SIG-M5 (cell line): ENCODE data around the gene RPS6KA3.
"Not testable (repeated sequence)": the region's sequence is repeated elsewhere in the genome, so short reads cannot be mapped to it uniquely, and the experiment has no call there.

ENCODE experiments used
- DNase-seq: peaks from one replicate; lab custom pipeline; 2025; lab: John Stamatoyannopoulos, UW

The RPS6KA3 gene

DNA sequence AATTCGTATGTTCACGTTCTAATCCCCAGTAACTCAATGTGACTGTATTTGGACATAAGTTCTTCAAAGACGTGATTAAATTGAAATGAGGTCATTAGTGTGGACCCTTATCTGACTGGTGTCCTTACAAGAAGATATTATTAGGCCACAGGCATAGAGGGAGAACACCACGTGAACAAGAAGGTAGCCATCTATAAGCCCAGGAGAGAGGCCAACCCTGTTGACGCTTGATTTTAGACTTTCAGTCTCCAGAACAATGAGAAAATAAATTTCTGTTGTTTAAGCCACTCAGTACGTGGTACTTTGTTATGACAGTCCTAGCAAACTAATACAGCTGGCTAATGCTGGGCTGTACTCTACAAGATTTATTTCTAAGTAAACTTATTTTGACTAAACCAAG lies 123.6 kb downstream of the RPS6KA3 start:
- no peak for DNase-seq

DNA sequence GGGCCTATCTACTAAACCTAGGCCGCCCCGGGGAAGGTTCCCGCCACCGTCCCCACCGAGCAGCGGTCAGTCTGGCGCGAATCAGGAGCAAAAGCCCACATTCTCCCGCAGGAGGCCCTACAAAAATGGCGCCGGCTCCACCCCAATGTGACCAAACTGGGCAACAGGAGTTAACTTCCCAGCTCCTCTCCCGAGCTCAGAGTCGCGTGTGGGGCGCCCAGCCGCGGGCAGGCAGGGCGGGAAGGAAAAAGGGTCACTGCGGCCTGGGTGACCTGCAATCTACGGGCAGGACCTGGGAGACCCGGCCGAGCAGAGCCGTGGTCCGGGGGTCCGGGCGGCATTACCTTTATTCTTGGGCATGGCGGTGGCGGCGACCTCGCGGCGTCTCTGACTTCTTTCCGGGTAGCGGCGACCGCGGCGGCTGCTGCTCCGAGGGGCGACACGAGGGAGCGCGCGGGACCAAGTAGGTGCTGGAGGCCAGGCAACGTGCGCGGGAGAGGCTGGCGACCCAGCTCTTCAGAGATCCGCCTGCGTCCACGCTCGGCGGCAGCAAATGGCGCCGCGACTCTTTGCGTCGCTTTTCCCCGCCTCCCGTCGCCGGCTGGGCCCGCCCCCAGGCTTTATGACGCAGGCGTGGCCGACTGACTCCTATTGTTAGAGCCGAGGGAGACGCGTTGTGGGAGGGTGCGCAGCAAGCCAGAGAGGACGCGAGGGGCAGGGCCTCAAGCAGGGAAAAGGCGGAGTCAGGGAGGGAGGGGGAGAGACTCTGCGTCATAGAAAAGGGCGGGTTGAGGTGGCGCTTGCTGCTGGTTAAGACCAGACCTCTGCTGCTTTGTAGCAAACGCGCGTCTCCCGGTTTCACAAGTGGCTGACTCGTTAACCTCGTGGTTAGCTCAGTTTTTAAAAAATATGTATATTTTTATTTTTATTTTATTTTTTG lies 125.2 kb downstream of the RPS6KA3 start, which contains the start of gene EIF1AX:
EIF1AX (minus strand) TSS at position 558 of the 940 bp plus-strand sequence; CDS start at position 360, 198 bp downstream.
- peak; percentile 69 for DNase-seq

DNA sequence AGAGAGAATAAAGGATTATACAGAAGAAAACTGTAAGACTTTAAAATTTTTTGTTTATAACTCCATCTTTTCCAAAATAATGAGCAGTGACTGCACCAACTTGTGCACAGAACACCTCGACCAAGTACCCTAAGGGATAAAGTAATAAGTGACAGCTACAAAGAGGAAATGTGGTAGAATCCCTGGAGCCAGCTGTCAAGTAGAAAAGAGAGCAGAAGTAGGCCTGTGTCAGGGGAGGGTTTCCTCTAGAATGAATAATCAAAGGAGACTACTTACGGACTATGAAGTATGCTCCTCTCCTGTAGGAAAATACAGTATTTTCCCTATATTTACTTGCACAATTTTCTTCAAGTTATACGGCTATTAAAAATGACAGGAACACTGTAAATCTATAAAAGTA lies 126.3 kb downstream of the RPS6KA3 start:
- no peak for DNase-seq

DNA sequence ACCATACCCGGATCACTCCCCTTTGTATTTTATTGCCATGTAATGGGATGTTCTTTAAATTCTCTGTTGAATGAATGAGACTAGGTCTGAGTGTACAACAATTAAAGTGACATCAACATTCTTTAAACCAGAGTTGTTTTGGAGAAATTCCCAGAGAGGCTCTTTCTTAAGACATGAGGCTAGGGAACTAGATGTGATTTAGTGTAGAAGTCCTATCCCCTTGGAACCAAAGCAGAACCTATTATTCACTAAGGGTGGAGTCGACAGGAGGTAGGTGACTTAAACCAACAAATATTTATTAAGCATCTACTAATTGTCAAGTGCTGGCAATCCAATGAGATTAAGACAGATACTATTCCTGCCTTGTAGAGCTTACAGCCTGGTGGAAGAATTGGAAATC lies 126.7 kb downstream of the RPS6KA3 start:
- DNase-seq: no peak

DNA sequence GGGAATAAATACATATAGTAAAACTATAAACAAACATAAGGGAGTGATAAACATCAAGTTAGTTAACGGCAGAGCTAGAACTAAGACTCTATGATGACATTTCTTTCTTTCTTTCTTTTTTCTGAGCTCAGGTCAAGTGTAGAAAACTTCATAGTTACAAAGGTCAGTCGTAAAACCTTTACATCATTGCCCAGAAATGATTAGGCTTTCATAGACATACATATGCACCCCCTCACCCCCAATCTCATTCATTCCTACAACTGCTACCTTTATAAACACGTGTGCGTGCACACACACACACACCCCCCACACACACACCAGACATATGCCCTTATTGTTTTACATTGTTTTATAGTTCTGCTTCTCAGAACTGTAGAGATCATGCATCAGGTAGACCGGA lies 130.8 kb downstream of the RPS6KA3 start:
- no peak for DNase-seq

DNA sequence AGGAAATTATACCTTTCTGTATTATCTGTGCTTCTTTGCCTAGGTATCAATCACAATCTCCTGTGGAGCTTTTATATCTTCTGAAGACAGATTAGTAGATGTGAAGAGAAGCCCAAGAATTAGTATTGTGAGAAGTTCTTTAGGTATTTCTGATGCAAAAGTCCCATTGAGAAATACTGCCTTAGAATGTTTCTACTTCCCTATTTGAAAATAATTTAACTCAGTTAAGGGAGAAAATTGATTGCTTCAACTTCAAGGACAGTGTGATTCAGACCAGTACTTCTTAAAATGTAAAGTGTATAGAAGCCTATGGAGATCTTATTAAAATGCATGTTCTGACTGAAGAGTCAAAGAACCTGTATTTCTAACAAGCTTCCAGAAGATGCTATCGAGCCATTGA lies 134.0 kb downstream of the RPS6KA3 start:
- peak; percentile 9 for DNase-seq

DNA sequence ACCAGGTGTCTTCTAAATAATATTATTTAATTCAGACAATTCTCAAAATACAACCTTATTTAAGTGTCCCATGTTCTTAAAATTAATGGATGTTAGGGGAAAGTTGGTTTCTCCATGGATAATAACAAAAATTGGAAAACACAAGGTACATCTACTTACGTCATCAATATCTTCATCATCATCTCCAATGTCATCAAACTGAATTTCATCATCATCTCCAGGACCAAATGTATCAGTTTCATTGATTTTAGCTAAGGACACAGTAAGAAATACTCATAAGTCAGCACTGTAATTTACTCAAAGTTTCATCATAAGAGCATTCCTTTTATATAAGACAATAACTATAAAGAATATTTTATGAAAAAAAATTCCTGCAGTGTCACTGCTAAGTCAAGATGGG lies 136.4 kb downstream of the RPS6KA3 start:
- DNase-seq: no peak

DNA sequence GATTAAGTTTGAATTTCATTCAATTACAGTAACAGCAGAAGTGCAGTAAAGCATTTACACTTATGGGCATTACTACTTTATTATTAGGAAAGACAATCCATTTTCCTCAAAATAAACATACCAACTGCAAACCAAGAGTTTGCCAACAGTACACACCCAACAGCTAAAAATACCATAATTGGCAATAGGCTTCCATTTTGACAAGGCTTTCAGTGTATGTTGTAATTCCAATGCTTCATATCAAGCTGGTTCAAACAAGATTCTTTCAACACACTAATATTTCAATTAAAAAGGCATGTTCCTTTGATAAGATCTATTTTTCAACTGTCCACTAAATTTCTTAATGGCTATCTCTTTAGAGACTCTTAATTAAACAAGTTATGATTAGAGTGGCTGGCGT lies 137.2 kb downstream of the RPS6KA3 start:
- no peak for DNase-seq

DNA sequence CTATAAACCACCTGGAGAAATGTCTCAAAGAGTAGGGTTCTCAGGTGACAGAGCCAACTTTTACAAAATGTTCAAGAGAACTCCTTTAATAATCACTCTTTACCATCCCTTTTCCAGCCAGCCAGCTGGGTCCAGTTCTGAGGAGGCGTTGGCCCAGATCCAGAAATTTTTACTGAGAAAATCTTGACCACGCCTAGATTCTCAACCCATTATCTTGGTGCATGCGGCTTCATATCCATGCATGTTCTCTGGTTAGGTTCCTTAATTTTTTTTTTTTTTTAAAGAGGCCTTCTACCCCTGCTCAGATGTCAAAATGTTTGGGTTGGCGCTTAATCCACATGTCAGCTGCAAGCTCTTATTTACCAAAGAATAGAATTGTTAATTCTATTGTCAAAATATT lies 138.0 kb downstream of the RPS6KA3 start:
- DNase-seq: no peak

DNA sequence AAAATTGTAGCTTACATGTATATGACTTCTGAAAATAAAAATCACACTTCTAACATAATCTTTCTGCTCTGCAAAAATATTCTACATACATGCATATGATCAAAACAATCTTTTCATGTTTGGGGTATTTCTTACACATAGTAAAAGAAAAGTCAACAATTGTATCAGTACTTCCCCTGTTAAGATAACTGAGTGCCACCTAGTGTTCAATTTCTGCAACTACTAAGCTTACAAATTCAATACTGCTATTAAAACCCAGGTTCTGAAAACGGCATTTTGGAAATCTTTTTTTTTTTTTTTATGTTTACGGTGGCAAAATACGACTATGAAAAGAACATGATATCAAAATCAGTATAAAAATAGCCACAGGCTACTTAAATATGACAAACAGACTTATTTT lies 139.3 kb downstream of the RPS6KA3 start:
- DNase-seq: not testable (repeated sequence)

DNA sequence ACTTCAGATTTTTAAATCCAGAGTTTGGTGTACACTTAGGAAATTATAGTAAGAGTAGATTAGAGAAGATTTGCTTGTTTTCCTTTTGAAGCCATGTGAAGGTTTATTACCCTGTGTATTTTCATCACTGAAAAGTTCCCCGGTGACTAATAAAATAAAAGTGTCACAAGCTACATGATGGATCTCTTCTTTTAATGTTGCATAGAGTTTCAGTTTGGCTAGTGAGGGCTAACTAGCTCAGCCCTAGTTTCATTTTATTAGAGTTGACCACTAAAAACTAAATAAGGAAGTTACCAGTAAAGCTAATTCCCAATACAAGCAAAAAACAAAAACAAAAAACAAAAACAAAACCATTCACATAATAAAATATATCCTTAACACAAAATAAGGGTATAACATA lies 139.9 kb downstream of the RPS6KA3 start:
- not testable (repeated sequence) for DNase-seq

DNA sequence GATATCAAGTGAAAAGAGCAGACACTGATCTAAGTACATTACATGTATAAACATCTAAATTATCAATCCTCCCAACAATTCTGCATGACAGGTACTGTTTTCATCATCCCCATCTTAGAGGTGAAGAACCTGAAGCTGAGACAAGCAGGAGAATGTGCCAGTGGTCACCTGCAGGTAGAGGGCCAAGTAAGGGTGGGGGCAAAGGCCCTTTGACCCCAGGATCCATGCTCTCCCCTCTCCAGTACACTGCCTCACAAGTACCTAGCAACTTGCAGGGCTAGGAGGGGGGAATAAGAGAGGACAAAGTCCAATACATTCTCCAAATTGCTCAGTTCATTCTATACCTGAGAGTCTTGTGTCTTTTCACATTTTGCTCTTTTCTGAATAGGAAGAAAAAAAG lies 141.7 kb downstream of the RPS6KA3 start:
- DNase-seq: no peak

DNA sequence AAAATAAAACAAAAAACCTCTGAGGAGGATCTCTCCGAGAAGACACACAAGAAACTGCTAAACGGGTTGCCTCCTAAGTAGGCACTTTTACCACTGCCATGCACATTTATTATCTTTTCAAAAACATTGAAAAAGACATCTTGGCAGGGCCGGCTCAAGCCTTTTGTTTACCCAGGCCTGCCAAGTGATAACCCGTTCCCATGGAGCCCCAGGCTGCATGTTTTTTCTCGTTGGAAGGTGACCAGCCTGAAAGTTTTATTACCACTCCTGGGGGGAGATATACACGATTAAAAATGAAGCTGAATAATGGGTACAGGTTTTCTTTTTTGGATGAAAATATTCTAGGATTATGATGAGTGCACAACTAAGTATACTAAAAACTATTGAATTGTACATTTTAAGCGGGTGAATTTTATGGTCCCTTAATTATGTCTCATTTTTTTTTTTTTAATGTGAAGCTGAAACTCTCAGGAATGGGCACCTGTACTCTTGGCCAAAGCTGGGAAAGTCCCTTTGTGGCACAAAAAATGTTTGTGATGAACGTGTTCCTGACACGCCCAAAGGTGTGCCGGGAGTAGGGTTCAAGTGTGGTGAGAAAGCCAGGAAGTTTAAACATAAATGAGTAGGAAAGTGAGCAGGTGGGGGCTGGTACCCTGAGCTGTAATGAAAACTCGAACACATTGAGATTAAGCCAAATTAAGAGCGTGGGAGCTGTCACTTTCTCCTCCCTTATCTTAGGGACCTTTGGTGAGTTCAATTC lies 148.5 kb downstream of the RPS6KA3 start:
- no peak for DNase-seq

DNA sequence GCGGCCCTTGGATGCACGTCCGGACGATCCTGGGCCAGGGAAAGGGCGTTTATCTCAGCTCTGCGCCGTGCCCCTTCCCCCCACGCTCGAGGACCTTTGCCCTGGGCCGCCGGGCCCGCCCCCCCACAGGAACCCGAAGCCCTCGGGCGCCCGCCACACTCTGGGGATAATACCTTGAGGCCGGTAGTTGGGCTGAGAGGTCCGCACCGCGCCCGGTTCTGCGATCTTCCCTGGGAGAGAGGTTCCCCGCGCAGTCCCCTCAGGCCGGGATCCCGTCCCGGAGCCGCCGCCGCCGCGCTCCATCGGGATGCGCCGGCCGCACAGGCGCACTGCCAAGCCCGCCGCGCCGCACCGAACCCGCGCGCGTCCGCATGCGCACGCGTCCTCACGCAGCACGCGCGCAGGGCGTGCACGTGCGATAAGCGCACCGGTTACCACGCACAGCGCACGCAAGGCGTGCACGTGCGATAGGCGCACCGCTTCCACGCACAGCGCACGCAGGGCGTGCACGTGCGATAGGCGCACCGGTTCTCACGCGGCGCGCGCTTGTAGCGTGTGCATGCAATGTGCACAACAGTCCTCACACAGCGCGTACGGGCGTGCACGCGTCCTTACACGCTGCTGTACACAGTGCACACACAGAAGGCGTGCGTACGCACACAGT lies 150.0 kb downstream of the RPS6KA3 start, which contains the start of gene MAP7D2:
MAP7D2 (minus strand) TSS at position 331 of the 664 bp plus-strand sequence; CDS start at position 303, 28 bp downstream.
- no peak for DNase-seq

DNA sequence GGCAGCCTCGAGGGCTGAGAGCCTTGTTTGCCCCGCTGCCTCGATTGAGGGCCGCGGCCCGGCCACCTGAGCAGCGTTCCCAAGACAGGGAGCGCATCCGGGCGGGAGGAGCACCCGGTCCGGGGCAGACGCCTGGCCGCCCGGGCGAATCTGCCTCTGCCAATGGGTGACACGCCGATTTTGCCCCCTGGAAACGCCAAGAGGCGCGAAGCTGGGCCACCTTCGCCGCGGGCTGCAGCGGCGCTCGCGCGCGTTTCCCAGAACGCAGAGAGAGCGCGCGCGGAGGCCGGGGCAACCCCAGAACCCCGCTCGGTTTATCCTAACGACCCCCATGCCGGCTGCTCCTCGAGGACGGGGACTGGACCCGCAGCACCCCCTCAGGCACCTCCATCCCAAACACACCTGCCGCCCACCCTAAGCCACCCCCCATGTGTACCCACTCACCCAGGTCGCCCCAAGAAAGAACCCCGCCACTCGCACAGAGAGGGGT lies 150.6 kb downstream of the RPS6KA3 start:
- no peak for DNase-seq

DNA sequence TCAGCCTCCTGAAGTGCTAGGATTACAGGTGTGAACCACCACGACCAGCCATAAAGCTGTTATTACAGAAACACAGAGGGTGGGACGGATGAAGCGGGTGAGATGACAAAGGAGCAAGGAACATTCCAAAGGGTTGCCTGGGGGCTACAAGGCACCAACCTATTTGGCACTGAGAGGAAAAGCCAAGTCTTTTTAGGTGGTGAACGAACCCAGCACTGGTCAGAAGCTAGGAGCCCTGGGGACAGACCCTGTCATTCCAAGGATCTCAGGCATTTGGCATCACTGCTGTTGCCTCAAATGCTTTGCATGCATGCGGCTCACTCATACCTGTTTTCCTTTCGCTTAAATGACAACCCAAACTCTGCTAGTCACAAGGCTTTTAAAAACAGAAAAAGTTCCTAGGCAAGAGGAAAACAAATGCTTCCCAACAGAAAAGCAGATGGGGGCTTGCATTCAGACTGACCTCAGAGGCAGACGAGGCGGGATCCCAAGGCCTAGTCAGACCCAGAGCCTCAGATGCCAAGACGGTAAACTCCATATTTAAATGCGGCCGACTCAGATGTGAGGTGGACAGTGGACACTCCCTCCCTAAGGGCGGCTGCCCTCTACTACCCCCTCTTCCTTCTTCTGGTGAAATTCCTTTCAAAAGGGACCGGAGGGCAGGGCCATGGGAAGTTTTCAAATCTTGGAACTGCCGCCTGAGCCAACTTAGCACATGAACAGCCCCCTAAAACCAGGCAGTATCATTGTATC lies 154.5 kb downstream of the RPS6KA3 start:
- no peak for DNase-seq

DNA sequence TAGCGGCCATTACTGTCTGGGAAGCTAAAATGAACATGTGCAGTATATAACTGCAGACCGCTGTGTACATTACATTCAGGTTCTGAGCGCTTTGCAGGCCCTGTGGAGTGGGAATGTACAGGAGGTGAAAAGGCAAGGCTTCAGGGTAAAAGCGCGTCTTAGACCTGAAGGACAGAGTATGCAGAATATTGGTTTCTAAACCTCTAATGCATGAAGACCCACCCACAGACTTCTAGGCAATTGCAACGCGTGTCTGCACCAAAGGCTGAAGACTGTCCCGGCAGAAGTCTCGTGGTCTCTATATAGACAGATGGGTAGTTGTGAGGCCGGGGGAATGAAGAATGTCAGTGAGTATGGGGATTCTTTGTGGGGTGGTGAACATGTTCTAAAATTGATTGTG lies 155.4 kb downstream of the RPS6KA3 start:
- no peak for DNase-seq

DNA sequence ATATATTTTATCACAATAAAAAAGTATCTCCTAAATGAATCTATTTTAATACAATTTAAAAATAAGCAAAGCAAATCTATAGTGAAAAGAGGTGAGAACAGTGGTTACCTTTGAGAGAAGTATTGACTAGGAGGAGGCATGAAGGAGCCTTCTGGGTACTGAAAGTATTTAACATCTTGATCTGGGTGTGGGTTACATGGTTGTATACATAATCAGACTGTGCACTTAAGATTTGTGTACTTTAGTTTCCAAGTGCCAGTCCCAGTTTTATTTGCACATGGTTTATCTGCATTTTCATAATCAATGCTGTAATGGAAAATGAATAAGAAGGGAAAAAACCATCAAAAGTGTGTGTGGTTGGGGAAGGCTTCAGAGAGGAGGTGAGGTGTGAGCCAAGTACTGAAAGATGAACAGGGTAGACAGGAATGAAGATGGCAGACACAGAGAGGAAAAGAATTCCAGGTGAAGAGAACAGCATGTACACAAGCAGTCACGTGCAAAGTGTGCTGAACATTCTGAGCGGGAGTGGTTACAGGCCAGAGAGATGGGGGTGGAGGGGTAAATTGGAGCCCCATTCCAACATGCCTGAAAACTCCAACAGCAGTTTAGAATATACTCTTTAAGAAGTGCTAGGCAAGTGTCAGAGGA lies 164.7 kb downstream of the RPS6KA3 start:
- DNase-seq: no peak
